IMR-90 (cell line): ENCODE measurements around the gene PGA5. TPM values are rescaled to one million over a fixed set of nuclear protein-coding genes. Genes with fewer than 3 reads are reported as not detected.

Experiments
- ATAC-seq: fragments of 200-7000 bp; cut with Tn5 transposase; 2 replicates; pipeline ENCODE4 v1.9.1; 2020; ENCODE audit warnings: low read depth, mild to moderate bottlenecking, moderate library complexity
- BruUV-seq: library from RNA; stranded (reverse); fragments of 400-500 nt; replicated peaks from 2 replicates; lab custom pipeline; 2021; lab: Mats Ljungman, UMichigan
- CTCF ChIA-PET: fragments of 300-600 bp; formaldehyde crosslinking; extraction: SDS; loops from one replicate; lab custom pipeline; 2021; ENCODE audit warnings: antibody characterized with exemption; lab: Yijun Ruan, JAX
- POLR2A ChIA-PET: fragments of 300-600 bp; sonication (Branson Sonifier 250); formaldehyde crosslinking; loops from one replicate; lab custom pipeline; 2022; ENCODE audit warnings: antibody characterized with exemption; ENCODE audit not compliant: unreplicated experiment; lab: Charles Lee
- DNase-seq: peaks from one replicate; pipeline ENCODE4 v3.0.0; 2013
- H2AFZ ChIP-seq: replicated peaks from 2 replicates; pipeline ENCODE3; 2013; ENCODE audit warnings: low read length, mild to moderate bottlenecking; ENCODE audit not compliant: poor library complexity
- H2AK5ac ChIP-seq: 2 replicates; pipeline ENCODE4 v1.6.1; 2013; ENCODE audit warnings: low read depth, low read length, inconsistent platforms
- H2AK9ac ChIP-seq: replicated peaks from 2 replicates; pipeline ENCODE3; 2013; ENCODE audit warnings: mild to moderate bottlenecking, low read depth, low read length, moderate library complexity; ENCODE audit not compliant: poor library complexity
- H2BK120ac ChIP-seq: 2 replicates; pipeline ENCODE4 v1.6.1; 2013; ENCODE audit warnings: low read depth, low read length, inconsistent platforms
- H2BK15ac ChIP-seq: 3 replicates; pipeline ENCODE4 v1.6.1; 2013; ENCODE audit warnings: low read depth, low read length, inconsistent platforms
- H2BK20ac ChIP-seq: 2 replicates; pipeline ENCODE4 v1.6.1; 2013; ENCODE audit warnings: low read depth, mild to moderate bottlenecking, inconsistent platforms, low read length, moderate library complexity
- H2BK5ac ChIP-seq: 2 replicates; pipeline ENCODE4 v1.6.1; 2013; ENCODE audit warnings: mild to moderate bottlenecking, low read depth, low read length, inconsistent platforms; ENCODE audit not compliant: poor library complexity, severe bottlenecking
- H3K14ac ChIP-seq: replicated peaks from 2 replicates; pipeline ENCODE4 v1.6.1; 2013; ENCODE audit warnings: low read depth, low read length, inconsistent platforms
- H3K18ac ChIP-seq: 2 replicates; pipeline ENCODE4 v1.6.1; 2013; ENCODE audit warnings: low read depth, low read length, control low read depth
- H3K23ac ChIP-seq: 2 replicates; pipeline ENCODE4 v1.6.1; 2013; ENCODE audit warnings: low read depth, low read length, inconsistent platforms
- H3K27ac ChIP-seq: 2 replicates; pipeline ENCODE4 v1.5.1; 2013; ENCODE audit warnings: mild to moderate bottlenecking, control low read depth, low read length; ENCODE audit not compliant: insufficient read depth
- H3K27me3 ChIP-seq: 2 replicates; pipeline ENCODE4 v1.6.1; 2013; ENCODE audit warnings: low read length; ENCODE audit not compliant: control insufficient read depth, insufficient read depth
- H3K36me3 ChIP-seq: 2 replicates; pipeline ENCODE4 v1.6.1; 2013; ENCODE audit warnings: low read length, mixed read lengths; ENCODE audit not compliant: control insufficient read depth, insufficient read depth
- H3K4ac ChIP-seq: 2 replicates; pipeline ENCODE4 v1.6.1; 2013; ENCODE audit warnings: low read depth, low read length, inconsistent platforms
- H3K4me1 ChIP-seq: 2 replicates; pipeline ENCODE4 v1.6.1; 2013; ENCODE audit warnings: low read length, mixed read lengths; ENCODE audit not compliant: control insufficient read depth, insufficient read depth
- H3K4me2 ChIP-seq: 2 replicates; pipeline ENCODE4 v1.6.1; 2013; ENCODE audit warnings: low read depth, mild to moderate bottlenecking, control low read depth, low read length, moderate library complexity
- H3K4me3 ChIP-seq: 2 replicates; pipeline ENCODE4 v1.5.1; 2013; ENCODE audit warnings: low read depth, mild to moderate bottlenecking, control low read depth, low read length, moderate library complexity; ENCODE audit not compliant: insufficient read depth
- H3K56ac ChIP-seq: 2 replicates; pipeline ENCODE4 v1.6.1; 2013; ENCODE audit warnings: low read length, inconsistent platforms; ENCODE audit not compliant: insufficient read depth; ENCODE audit errors: extremely low read depth
- H3K79me1 ChIP-seq, 2 experiments: 2 replicates each; pipeline ENCODE4 v1.6.1; 2013; ENCODE audit warnings: low read length in 2 of 2, inconsistent platforms in 1 of 2, low read depth in 1 of 2
- H3K9ac ChIP-seq: 2 replicates; pipeline ENCODE4 v1.6.1; 2013; ENCODE audit warnings: low read depth, low read length, control low read depth
- H3K9me1 ChIP-seq: 2 replicates; pipeline ENCODE4 v1.6.1; 2013; ENCODE audit warnings: low read length, inconsistent platforms; ENCODE audit not compliant: insufficient read depth
- H3K9me3 ChIP-seq: 2 replicates; pipeline ENCODE4 v1.6.1; 2013; ENCODE audit warnings: low read length; ENCODE audit not compliant: control insufficient read depth, insufficient read depth
- H4K20me1 ChIP-seq: 2 replicates; pipeline ENCODE4 v1.6.1; 2013; ENCODE audit warnings: low read length, inconsistent platforms; ENCODE audit not compliant: insufficient read depth
- H4K5ac ChIP-seq: 2 replicates; pipeline ENCODE4 v1.6.1; 2013; ENCODE audit warnings: mild to moderate bottlenecking, low read depth, low read length, control low read depth
- H4K8ac ChIP-seq, 2 experiments: 2 replicates each; pipeline ENCODE4 v1.6.1; 2013; ENCODE audit warnings: low read depth in 2 of 2, low read length in 2 of 2, control low read depth in 1 of 2, inconsistent platforms in 1 of 2
- H4K91ac ChIP-seq: 2 replicates; pipeline ENCODE4 v1.6.1; 2013; ENCODE audit warnings: low read depth, low read length, inconsistent platforms; ENCODE audit not compliant: insufficient read depth
- BHLHE40 ChIP-seq: fragments of 150-350 bp; IDR thresholded peaks from 2 replicates; pipeline ENCODE4 v1.6.1; 2016; ENCODE audit warnings: mild to moderate bottlenecking, low read depth, low read length
- FOS ChIP-seq: fragments of 150-350 bp; IDR thresholded peaks from 2 replicates; pipeline ENCODE4 v1.6.1; 2016; ENCODE audit warnings: low read depth, low read length
- RCOR1 ChIP-seq: IDR thresholded peaks from 2 replicates; pipeline ENCODE4 v1.6.1; 2012; ENCODE audit warnings: mild to moderate bottlenecking, low read length, improper control_type of control experiment; ENCODE audit not compliant: insufficient replicate concordance
- WGBS, 2 experiments: methylation state at CpG; one replicate each; pipeline versions ENCODE4 v1.1.5 to v1.1.7; 2013; ENCODE audit warnings: missing lambda C conversion rate in 2 of 2; ENCODE audit not compliant: insufficient read length in 1 of 2; ENCODE audit errors: extremely low coverage in 2 of 2; 5-methylcytosine and 5-hydroxymethylcytosine counted together
- dilution Hi-C: fragments of 300-500 bp; cut with HindIII; formaldehyde crosslinking; loops from one replicate; pipeline ENCODE4 v1.14.3; 2018; ENCODE audit warnings: low sequenced_read_pairs; ENCODE audit not compliant: unreplicated experiment
- in situ Hi-C: fragments of 300-500 bp; cut with MboI; formaldehyde crosslinking; loops from 3 replicates; pipeline ENCODE4 v1.14.3; 2019; ENCODE audit warnings: low sequenced_read_pairs, inconsistent platforms, mixed read lengths
- intact Hi-C: fragments of 100-400 bp; cut with micrococcal nuclease; formaldehyde crosslinking; loops from 2 replicates; pipeline ENCODE4 v1.10.0; 2022
- polyA plus RNA-seq, 3 experiments: library from polyadenylated mRNA; depleted of rRNA; stranded (reverse); fragments of >200 nt; gene quantifications; 2 replicates each; pipeline ENCODE4 v1.2.3, GENCODE V29; 2012; ENCODE audit warnings: low replicate concordance in 1 of 3
- total RNA-seq: library from RNA; depleted of rRNA; stranded (reverse); fragments of >200 nt; gene quantifications from 2 replicates; pipeline ENCODE4 v1.2.3, GENCODE V29; 2012
- TF ChIP-seq, protein P1 (sequence below): fragments of 150-350 bp; IDR thresholded peaks from 2 replicates; pipeline ENCODE4 v1.6.1; 2016; ENCODE audit warnings: low read depth, mild to moderate bottlenecking, low read length, moderate library complexity, borderline replicate concordance

Gene PGA5
- total and polyA plus RNA-seq, 2 of the 4 experiments (the other 2 are of a cell fraction): not detected

DNA sequence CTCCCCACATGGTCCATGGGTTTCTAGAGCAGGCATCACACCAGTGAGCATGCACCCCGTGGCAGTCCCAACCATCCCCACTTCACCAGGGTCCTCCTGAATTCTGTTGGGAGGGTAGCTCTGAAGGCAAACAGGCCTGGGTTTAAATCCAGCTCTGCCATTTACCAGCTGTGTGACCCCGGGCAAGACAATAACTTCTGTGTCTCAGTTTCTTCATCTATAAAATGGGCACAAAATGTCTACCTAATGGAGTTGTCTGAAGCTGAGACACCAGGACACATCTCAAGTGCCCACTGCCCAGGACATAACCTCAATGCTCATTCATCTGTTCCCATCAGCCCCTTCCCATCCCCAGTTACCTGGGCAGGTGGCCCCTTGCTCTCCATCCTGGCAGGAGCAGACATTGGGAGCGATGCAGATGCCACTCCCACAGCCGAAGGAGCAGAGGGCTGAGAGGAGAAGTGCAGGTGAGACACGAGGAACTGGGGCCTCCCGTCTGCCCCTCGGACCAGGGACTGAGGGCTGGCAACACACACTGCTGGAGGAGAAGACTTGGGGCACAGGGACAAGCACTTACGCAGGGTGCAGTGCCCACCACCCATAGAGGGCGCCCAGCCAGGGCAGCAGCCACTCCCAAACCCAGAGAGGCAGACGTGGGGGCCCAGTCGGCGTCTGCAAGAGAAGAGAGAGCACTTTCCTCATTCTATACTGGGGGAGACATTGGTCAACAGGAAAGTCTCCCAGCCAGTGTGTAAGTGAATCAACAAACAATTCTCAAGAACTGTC, 50.1 kb downstream of the PGA5 start:
- no peak overlapping the region for H2BK5ac ChIP-seq

More for the DNA sequence above, 50.1 kb downstream of the PGA5 start:
- H4K8ac ChIP-seq: no peak overlapping the region
- no peak overlapping the region for H2AFZ ChIP-seq
- DNase-seq: no peak
- no peaks in the 10 kb centered on the region; the same call in 1 of the 2 replicates for H3K9me1 ChIP-seq
- H2AK5ac ChIP-seq: no peak overlapping the region
- dilution Hi-C loops: no loop called here
- in situ Hi-C loops: no loop called here
- ChIA-PET CTCF (no interaction called here), POLR2A (no interaction called here)
- ATAC-seq: no peak
- H3K36me3 ChIP-seq: no peaks in the 10 kb centered on the region
- no peak overlapping the region for H2AK9ac ChIP-seq
- H3K79me1 ChIP-seq: no peaks in the 10 kb centered on the region
- H3K4me3 ChIP-seq: no peak overlapping the region
- no peak overlapping the region for H3K14ac ChIP-seq
- intact Hi-C loops: no loop called here
- no peak overlapping the region for H4K91ac ChIP-seq
- 96% methylated on average over 6 of the region's 12 CpGs; no CpG with 5 or more reads in 1 of the 2 experiments for WGBS, 2 experiments
- TF ChIP-seq RCOR1 (no peak), BHLHE40 (no peak), FOS (no peak)
- TF ChIP-seq, protein P1, sequence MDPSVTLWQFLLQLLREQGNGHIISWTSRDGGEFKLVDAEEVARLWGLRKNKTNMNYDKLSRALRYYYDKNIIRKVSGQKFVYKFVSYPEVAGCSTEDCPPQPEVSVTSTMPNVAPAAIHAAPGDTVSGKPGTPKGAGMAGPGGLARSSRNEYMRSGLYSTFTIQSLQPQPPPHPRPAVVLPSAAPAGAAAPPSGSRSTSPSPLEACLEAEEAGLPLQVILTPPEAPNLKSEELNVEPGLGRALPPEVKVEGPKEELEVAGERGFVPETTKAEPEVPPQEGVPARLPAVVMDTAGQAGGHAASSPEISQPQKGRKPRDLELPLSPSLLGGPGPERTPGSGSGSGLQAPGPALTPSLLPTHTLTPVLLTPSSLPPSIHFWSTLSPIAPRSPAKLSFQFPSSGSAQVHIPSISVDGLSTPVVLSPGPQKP: no peak
- H4K5ac ChIP-seq: no peak overlapping the region
- peaks cover 2% of the 10 kb centered on the region; the same call in 1 of the 2 replicates for H3K27me3 ChIP-seq
- H3K27ac ChIP-seq: no peak overlapping the region
- H3K4me1 ChIP-seq: peaks cover 7% of the 10 kb centered on the region
- no peak overlapping the region for H3K9ac ChIP-seq
- no peak overlapping the region for H2BK120ac ChIP-seq
- H2BK15ac ChIP-seq: no peak overlapping the region
- no peak overlapping the region for H3K4me2 ChIP-seq
- H2BK20ac ChIP-seq: no peak overlapping the region
- H3K4ac ChIP-seq: no peak overlapping the region
- no peak overlapping the region for H3K23ac ChIP-seq
- no peak overlapping the region for H3K18ac ChIP-seq
- no peaks in the 10 kb centered on the region for H3K9me3 ChIP-seq
- H3K56ac ChIP-seq: no peak overlapping the region
- no peaks in the 10 kb centered on the region; the same call in 1 of the 2 replicates for H4K20me1 ChIP-seq
- BruUV-seq: no TSS peak
